RWPE2 (cell line): Measurements from ENCODE around the gene PPP1R37.

ENCODE experiments used
- ATAC-seq: fragments of 200-7000 bp; cut with Tn5 transposase; 3 replicates; pipeline ENCODE4 v1.9.1; 2021; ENCODE audit warnings: low read depth
- DNase-seq: peaks from one replicate; pipeline ENCODE4 v3.0.0-alpha.2; 2020; ENCODE audit warnings: low spot score
- H3K27ac ChIP-seq: fragments of 450-650 bp; 2 replicates; pipeline ENCODE4 v1.5.1; 2017; ENCODE audit warnings: mild to moderate bottlenecking; ENCODE audit not compliant: poor library complexity, severe bottlenecking
- H3K27me3 ChIP-seq: fragments of 250-450 bp; sonication (Bioruptor Pico); 2 replicates; pipeline ENCODE4 v1.5.1; 2021; ENCODE audit warnings: mild to moderate bottlenecking, moderate library complexity; ENCODE audit not compliant: insufficient read depth, poor library complexity, severe bottlenecking
- H3K36me3 ChIP-seq: fragments of 250-450 bp; sonication (Bioruptor Pico); 2 replicates; pipeline ENCODE4 v1.5.1; 2020; ENCODE audit warnings: low read depth, mild to moderate bottlenecking, moderate library complexity
- H3K4me1 ChIP-seq: fragments of 250-450 bp; sonication (Bioruptor Pico); 2 replicates; pipeline ENCODE4 v1.5.1; 2021; ENCODE audit warnings: mild to moderate bottlenecking, moderate library complexity; ENCODE audit not compliant: insufficient read depth, poor library complexity, severe bottlenecking
- H3K4me3 ChIP-seq: fragments of 250-450 bp; sonication (Bioruptor Pico); 2 replicates; pipeline ENCODE4 v1.5.1; 2021; ENCODE audit warnings: mild to moderate bottlenecking, moderate library complexity; ENCODE audit not compliant: severe bottlenecking
- H3K9me3 ChIP-seq: fragments of 250-450 bp; sonication (Bioruptor Pico); 2 replicates; pipeline ENCODE4 v1.5.1; 2021; ENCODE audit warnings: mild to moderate bottlenecking, moderate library complexity; ENCODE audit not compliant: severe bottlenecking
- CTCF ChIP-seq: fragments of 450-650 bp; IDR thresholded peaks from one replicate; pipeline ENCODE4 v1.5.1; 2017; ENCODE audit warnings: mild to moderate bottlenecking, moderate library complexity; ENCODE audit not compliant: poor library complexity, severe bottlenecking

The PPP1R37 gene

GRCh38 chr19:45125360-45125759 is 32.4 kb downstream of the PPP1R37 start:
- Histone ChIP-seq H3K4me3 (no peak overlapping the region), H3K27ac (no peak overlapping the region), H3K9me3 (no peaks in the 10 kb centered on the region), H3K4me1 (no peaks in the 10 kb centered on the region), H3K36me3 (no peaks in the 10 kb centered on the region; the same call in 1 of the 2 replicates), H3K27me3 (no peaks in the 10 kb centered on the region)
- DNase-seq = no peak
- TF ChIP-seq CTCF = no peak
- ATAC-seq = no peak

GRCh38 chr19:45125975-45126493 is 33.1 kb downstream of the PPP1R37 start:
- DNase-seq (no peak), ATAC-seq (peak; percentile 65; the same call in 2 of the 3 replicates)
- Histone ChIP-seq H3K36me3 (no peaks in the 10 kb centered on the region; the same call in 1 of the 2 replicates), H3K4me3 (no peak overlapping the region), H3K9me3 (no peaks in the 10 kb centered on the region), H3K27ac (no peak overlapping the region), H3K27me3 (no peaks in the 10 kb centered on the region), H3K4me1 (no peaks in the 10 kb centered on the region)
- peak; percentile 63 for TF ChIP-seq CTCF

- no peaks in the 10 kb centered on the region for H3K9me3 ChIP-seq
- no peaks in the 10 kb centered on the region; the same call in 1 of the 2 replicates for H3K36me3 ChIP-seq
- no peaks in the 10 kb centered on the region for H3K27me3 ChIP-seq
- ATAC-seq (no peak), DNase-seq (no peak)
- TF ChIP-seq CTCF = no peak
- no peak overlapping the region for H3K4me3 ChIP-seq
- H3K4me1 ChIP-seq = no peaks in the 10 kb centered on the region
- H3K27ac ChIP-seq = no peak overlapping the region
Measured at GRCh38 chr19:45126654-45127053, 33.7 kb downstream of the PPP1R37 start.

GRCh38 chr19:45128146-45128545 is 35.2 kb downstream of the PPP1R37 start:
- no peaks in the 10 kb centered on the region for H3K4me1 ChIP-seq
- TF ChIP-seq CTCF = no peak
- DNase-seq (no peak), ATAC-seq (no peak)
- no peak overlapping the region for H3K27ac ChIP-seq
- H3K27me3 ChIP-seq = no peaks in the 10 kb centered on the region
- H3K4me3 ChIP-seq = no peak overlapping the region
- H3K36me3 ChIP-seq = no peaks in the 10 kb centered on the region; the same call in 1 of the 2 replicates
- H3K9me3 ChIP-seq = no peaks in the 10 kb centered on the region

- Histone ChIP-seq H3K27me3 (no peaks in the 10 kb centered on the region), H3K4me1 (no peaks in the 10 kb centered on the region), H3K9me3 (no peaks in the 10 kb centered on the region), H3K4me3 (no peak overlapping the region), H3K36me3 (no peaks in the 10 kb centered on the region; the same call in 1 of the 2 replicates), H3K27ac (no peak overlapping the region)
- no peak for ATAC-seq
- TF ChIP-seq CTCF = no peak
- no peak for DNase-seq
Measured at GRCh38 chr19:45128806-45129205, 35.8 kb downstream of the PPP1R37 start.
